ENCODE results near the gene TTC17. TPM values are rescaled to one million over a fixed set of nuclear protein-coding genes. Genes with fewer than 3 reads are reported as not detected.

TTC17 gene
- total RNA-seq, 1 experiment from 2014 or later: 92.7 TPM

GRCh38 chr11:43508511-43508918, 149.8 kb downstream of the TTC17 start:
- Mint-ChIP-seq H3K27ac (ENCODE audit: low read depth, unreplicated experiment) (no peak overlapping the region), H3K36me3 (ENCODE audit: insufficient read depth, unreplicated experiment) (no peaks in the 10 kb centered on the region), H3K4me1 (ENCODE audit: insufficient read depth, unreplicated experiment) (peaks cover 21% of the 10 kb centered on the region), H3K9me3 (ENCODE audit: unreplicated experiment) (peaks cover 8% of the 10 kb centered on the region), H3K27me3 (ENCODE audit: insufficient read depth, unreplicated experiment) (no peaks in the 10 kb centered on the region), H3K4me3 (ENCODE audit: unreplicated experiment) (no peak overlapping the region)
- POLR2A ChIA-PET: no interaction called here
- intact Hi-C loops (cut with micrococcal nuclease): no loop called here
- CTCF ChIA-PET: interaction anchor here (0.6 kb wide), 1 partner anchor 73 kb away, joined by 3 read pairs; no protein-coding TSS in a partner anchor
- BruUV-seq (replicated peaks): no TSS peak
- peak; percentile 80 for DNase-seq (ENCODE audit: unreplicated experiment)
- no peak for TF ChIP-seq CTCF (IDR thresholded peaks at IDR 0.05; ENCODE audit: unreplicated experiment)

GRCh38 chr11:43511959-43512358, 153.2 kb downstream of the TTC17 start:
- CTCF ChIA-PET: interaction anchor here (1.0 kb wide), 1 partner anchor 17 kb away, joined by 3 read pairs; no protein-coding TSS in a partner anchor
- Mint-ChIP-seq H3K4me3 (ENCODE audit: unreplicated experiment) (no peak overlapping the region), H3K27ac (ENCODE audit: low read depth, unreplicated experiment) (no peak overlapping the region), H3K4me1 (ENCODE audit: insufficient read depth, unreplicated experiment) (peaks cover 18% of the 10 kb centered on the region), H3K36me3 (ENCODE audit: insufficient read depth, unreplicated experiment) (no peaks in the 10 kb centered on the region), H3K9me3 (ENCODE audit: unreplicated experiment) (peaks cover 8% of the 10 kb centered on the region), H3K27me3 (ENCODE audit: insufficient read depth, unreplicated experiment) (no peaks in the 10 kb centered on the region)
- POLR2A ChIA-PET: interaction anchor here (0.7 kb wide), 1 partner anchor 15 kb away, joined by 3 read pairs; no protein-coding TSS in a partner anchor
- intact Hi-C loops (cut with micrococcal nuclease): no loop called here
- no TSS peak for BruUV-seq (replicated peaks)
- no peak for TF ChIP-seq CTCF (IDR thresholded peaks at IDR 0.05; ENCODE audit: unreplicated experiment)
- no peak for DNase-seq (ENCODE audit: unreplicated experiment)

GRCh38 chr11:43515090-43515489, 156.4 kb downstream of the TTC17 start:
- ChIA-PET CTCF (no interaction called here), POLR2A (no interaction called here)
- H3K27ac Mint-ChIP-seq (ENCODE audit: low read depth, unreplicated experiment): no peak overlapping the region
- intact Hi-C loops (cut with micrococcal nuclease): no loop called here
- no peaks in the 10 kb centered on the region for H3K4me1 Mint-ChIP-seq (ENCODE audit: insufficient read depth, unreplicated experiment)
- peaks cover 8% of the 10 kb centered on the region for H3K9me3 Mint-ChIP-seq (ENCODE audit: unreplicated experiment)
- DNase-seq (ENCODE audit: unreplicated experiment): no peak
- no TSS peak for BruUV-seq (replicated peaks)
- TF ChIP-seq CTCF (IDR thresholded peaks at IDR 0.05; ENCODE audit: unreplicated experiment): no peak
- no peak overlapping the region for H3K4me3 Mint-ChIP-seq (ENCODE audit: unreplicated experiment)
- H3K27me3 Mint-ChIP-seq (ENCODE audit: insufficient read depth, unreplicated experiment): no peaks in the 10 kb centered on the region
- no peaks in the 10 kb centered on the region for H3K36me3 Mint-ChIP-seq (ENCODE audit: insufficient read depth, unreplicated experiment)

- CTCF ChIA-PET: interaction anchor here (0.7 to 0.9 kb wide), 2 partner anchors 12 to 23 kb away, joined by 3 read pairs; no protein-coding TSS in a partner anchor
- POLR2A ChIA-PET: no interaction called here
These were observed 157.7 kb downstream of the TTC17 start for GRCh38 chr11:43516316-43516850.

More at GRCh38 chr11:43516316-43516850, 157.7 kb downstream of the TTC17 start:
- Mint-ChIP-seq H3K4me1 (ENCODE audit: insufficient read depth, unreplicated experiment) (no peaks in the 10 kb centered on the region), H3K27ac (ENCODE audit: low read depth, unreplicated experiment) (no peak overlapping the region), H3K9me3 (ENCODE audit: unreplicated experiment) (peaks cover 19% of the 10 kb centered on the region), H3K4me3 (ENCODE audit: unreplicated experiment) (no peak overlapping the region), H3K27me3 (ENCODE audit: insufficient read depth, unreplicated experiment) (no peaks in the 10 kb centered on the region), H3K36me3 (ENCODE audit: insufficient read depth, unreplicated experiment) (no peaks in the 10 kb centered on the region)
- no TSS peak for BruUV-seq (replicated peaks)
- DNase-seq (ENCODE audit: unreplicated experiment): no peak
- intact Hi-C loops (cut with micrococcal nuclease): no loop called here
- TF ChIP-seq CTCF (IDR thresholded peaks at IDR 0.05; ENCODE audit: unreplicated experiment): no peak

Data from MCF 10A (cell line).